Keratinocyte (primary cell): ENCODE measurements around the gene GPR176. TPM values are rescaled to one million over a fixed set of nuclear protein-coding genes. Genes with fewer than 3 reads are reported as not detected.
A peak's percentile ranks its signal among the peaks of the same experiment; 100 is the strongest.

Experiments used
- DNase-seq: peaks from one replicate; pipeline ENCODE4 v3.0.0-alpha.2; 2011; ENCODE audit warnings: low read depth, missing footprints, low spot score
- FAIRE-seq: peaks from 2 replicates; lab custom pipeline; 2011; peaks lifted over from hg19 to GRCh38; lab: Jason Lieb, UNC
- H2AFZ ChIP-seq: 2 replicates; pipeline ENCODE4 v1.6.0; 2012; ENCODE audit warnings: low read length, control low read depth, inconsistent platforms; ENCODE audit not compliant: control insufficient read depth
- H3K27ac ChIP-seq: 2 replicates; pipeline ENCODE4 v1.5.1; 2011; ENCODE audit warnings: low read length; ENCODE audit not compliant: control insufficient read depth, insufficient read depth
- H3K27me3 ChIP-seq: 3 replicates; pipeline ENCODE4 v1.6.0; 2011; ENCODE audit warnings: low read length; ENCODE audit not compliant: control insufficient read depth, insufficient read depth; ENCODE audit errors: extremely low read depth
- H3K36me3 ChIP-seq, 2 experiments: 2 replicates in 1 of 2; 3 replicates in 1 of 2; pipeline ENCODE4 v1.5.1; 2011; ENCODE audit warnings: low read length in 2 of 2, mild to moderate bottlenecking in 1 of 2; ENCODE audit not compliant: control insufficient read depth in 2 of 2, insufficient read depth in 2 of 2; ENCODE audit errors: extremely low read depth in 1 of 2
- H3K4me1 ChIP-seq: 3 replicates; pipeline ENCODE4 v1.5.1; 2011; ENCODE audit warnings: low read length; ENCODE audit not compliant: control insufficient read depth, insufficient read depth; ENCODE audit errors: extremely low read depth
- H3K4me2 ChIP-seq: 3 replicates; pipeline ENCODE4 v1.6.0; 2011; ENCODE audit warnings: low read depth, low read length; ENCODE audit not compliant: control insufficient read depth, insufficient read depth; ENCODE audit errors: extremely low read depth
- H3K4me3 ChIP-seq, 3 experiments: fragments of 200-600 bp in 1 of 3; sonication (generic) in 1 of 3; 2 replicates in 2 of 3; 3 replicates in 1 of 3; pipeline ENCODE4 v1.5.1; 2011 to 2016; ENCODE audit warnings: low read length in 3 of 3, mild to moderate bottlenecking in 3 of 3, control low read depth in 2 of 3, inconsistent platforms in 1 of 3, low read depth in 1 of 3, mixed read lengths in 1 of 3, mixed run types in 1 of 3, moderate library complexity in 1 of 3; ENCODE audit not compliant: control insufficient read depth in 2 of 3, insufficient read depth in 2 of 3; ENCODE audit errors: extremely low read depth in 1 of 3
- H3K79me2 ChIP-seq: 2 replicates; pipeline ENCODE4 v1.6.0; 2012; ENCODE audit warnings: low read length; ENCODE audit not compliant: control insufficient read depth, insufficient read depth
- H3K9ac ChIP-seq: 3 replicates; pipeline ENCODE4 v1.6.0; 2011; ENCODE audit warnings: low read length; ENCODE audit not compliant: control insufficient read depth, insufficient read depth; ENCODE audit errors: extremely low read depth
- H3K9me1 ChIP-seq: 3 replicates; pipeline ENCODE4 v1.6.0; 2011; ENCODE audit warnings: low read length; ENCODE audit not compliant: control insufficient read depth, insufficient read depth; ENCODE audit errors: extremely low read depth
- H3K9me3 ChIP-seq: 2 replicates; pipeline ENCODE4 v1.5.1; 2012; ENCODE audit warnings: low read depth, low read length; ENCODE audit not compliant: control insufficient read depth
- H4K20me1 ChIP-seq: 3 replicates; pipeline ENCODE4 v1.6.0; 2011; ENCODE audit warnings: low read length; ENCODE audit not compliant: control insufficient read depth, insufficient read depth; ENCODE audit errors: extremely low read depth
- CTCF ChIP-seq, 3 experiments: IDR thresholded peaks in 1 of 3; conservative IDR thresholded peaks in 1 of 3; optimal IDR thresholded peaks in 1 of 3; 2 replicates in 2 of 3; 3 replicates in 1 of 3; pipeline versions ENCODE3 to v1.5.1; 2011; ENCODE audit warnings: low read length in 3 of 3, mild to moderate bottlenecking in 3 of 3, moderate library complexity in 2 of 3, control low read depth in 1 of 3, inconsistent platforms in 1 of 3; ENCODE audit not compliant: insufficient read depth in 2 of 3; ENCODE audit errors: extremely low read depth in 1 of 3
- EZH2 ChIP-seq: IDR thresholded peaks from one replicate; pipeline ENCODE4 v1.6.1; 2012; ENCODE audit warnings: inconsistent platforms, mild to moderate bottlenecking, low read length, moderate library complexity
- dilution Hi-C: fragments of 300-500 bp; cut with MboI; formaldehyde crosslinking; loops from one replicate; pipeline ENCODE4 v1.7.0; 2020; ENCODE audit warnings: low sequenced_read_pairs; ENCODE audit not compliant: extremely low pct_ligation_motif_present
- polyA plus RNA-seq, 5 experiments: library from polyadenylated mRNA; depleted of rRNA in 3 of 5; stranded (reverse) in 3 of 5; stranded (forward) in 1 of 5; unstranded in 1 of 5; fragments of >200 nt; gene quantifications; 1 replicate in 1 of 5; 2 replicates in 3 of 5; 3 replicates in 1 of 5; pipeline versions ENCODE4 v1.2.1 to v1.2.3, GENCODE V29; 2011 to 2012; ENCODE audit warnings: missing spikeins in 2 of 5, low read depth in 1 of 5, low replicate concordance in 1 of 5

The GPR176 gene
- polyA plus RNA-seq, 1 donor (not counting 4 experiments of a cell fraction or from before 2014, with no cell fraction given): 12.5 TPM

GRCh38 chr15:39803016-39803415 lies 117.0 kb downstream of the GPR176 start:
- H2AFZ ChIP-seq: no peak overlapping the region
- FAIRE-seq: no peak
- no peaks in the 10 kb centered on the region for H3K9me3 ChIP-seq
- no peak overlapping the region for H3K9ac ChIP-seq
- peaks cover 18% of the 10 kb centered on the region for H3K4me1 ChIP-seq
- H3K79me2 ChIP-seq: peaks cover 3% of the 10 kb centered on the region
- peaks cover 0 to 15% of the 10 kb centered on the region in 2 experiments for H3K36me3 ChIP-seq
- no peak overlapping the region for H3K27ac ChIP-seq
- no peaks in the 10 kb centered on the region for H3K27me3 ChIP-seq
- no peak for DNase-seq
- peaks cover 3% of the 10 kb centered on the region for H3K9me1 ChIP-seq
- no peak overlapping the region for H3K4me3 ChIP-seq
- H4K20me1 ChIP-seq: no peaks in the 10 kb centered on the region
- no peak overlapping the region for H3K4me2 ChIP-seq
- TF ChIP-seq EZH2 (no peak), CTCF (optimal IDR thresholded peaks at IDR 0.05 in 1 of 3, IDR thresholded peaks at IDR 0.05 in 1 of 3, conservative IDR thresholded peaks at IDR 0.05 in 1 of 3; ENCODE audit: extremely low read depth in 1 of 3, insufficient read depth in 2 of 3, low read length in 3 of 3) (no peak)
- dilution Hi-C loops: loop anchor here (25.0 kb wide), 1 partner anchor 109 kb away; the partner anchor contains the start of gene GPR176

- Histone ChIP-seq H3K4me2 (no peak overlapping the region), H3K9ac (no peak overlapping the region), H3K27me3 (no peaks in the 10 kb centered on the region), H3K4me3 (no peak overlapping the region), H3K4me1 (peaks cover 18% of the 10 kb centered on the region), H3K36me3 (peaks cover 0 to 15% of the 10 kb centered on the region in 2 experiments), H3K9me1 (peaks cover 3% of the 10 kb centered on the region), H2AFZ (no peak overlapping the region), H3K27ac (no peak overlapping the region), H3K79me2 (peaks cover 3% of the 10 kb centered on the region), H4K20me1 (no peaks in the 10 kb centered on the region), H3K9me3 (no peaks in the 10 kb centered on the region)
- TF ChIP-seq CTCF (optimal IDR thresholded peaks at IDR 0.05 in 1 of 3, IDR thresholded peaks at IDR 0.05 in 1 of 3, conservative IDR thresholded peaks at IDR 0.05 in 1 of 3; ENCODE audit: extremely low read depth in 1 of 3, insufficient read depth in 2 of 3, low read length in 3 of 3) (peak; percentile 48 to 76 (median 53)), EZH2 (no peak)
- dilution Hi-C loops: loop anchor here (25.0 kb wide), 1 partner anchor 111 kb away; the partner anchor contains the start of gene GPR176
- peak; percentile 73 for FAIRE-seq
- no peak for DNase-seq
Observed at GRCh38 chr15:39801641-39802309, 118.3 kb downstream of the GPR176 start.
